Tibial nerve (tissue), 4 donors: Measurements from ENCODE around the gene MYOG. TPM values are rescaled to one million over a fixed set of nuclear protein-coding genes. Genes with fewer than 3 reads are reported as not detected.

Experiments
- DNase-seq, 2 donors: peaks; one replicate each; pipeline ENCODE4 v3.0.0-alpha.2; 2019; ENCODE audit warnings: low spot score in 2 of 2
- H3K27ac ChIP-seq, 4 donors: fragments of 200-600 bp; sonication (generic) in 3 of 4; one replicate each; pipeline ENCODE4 v1.5.1; 2017 to 2019; ENCODE audit warnings: mild to moderate bottlenecking in 1 of 4
- H3K27me3 ChIP-seq, 2 donors: fragments of 200-600 bp; sonication (generic) in 1 of 2; one replicate each; pipeline versions ENCODE4 v1.5.1 to v1.6.0; 2017 to 2019
- H3K36me3 ChIP-seq, 3 donors: fragments of 200-600 bp; sonication (generic); one replicate each; pipeline ENCODE4 v1.5.1; 2018 to 2019
- H3K4me1 ChIP-seq, 4 donors: fragments of 200-600 bp; sonication (generic) in 3 of 4; one replicate each; pipeline ENCODE4 v1.5.1; 2017 to 2019
- H3K4me3 ChIP-seq, 4 donors: fragments of 200-600 bp; sonication (generic) in 3 of 4; one replicate each; pipeline ENCODE4 v1.5.1; 2017 to 2019; ENCODE audit warnings: mild to moderate bottlenecking in 1 of 4, moderate library complexity in 1 of 4
- H3K9me3 ChIP-seq, 4 donors: fragments of 200-600 bp; sonication (generic) in 3 of 4; one replicate each; pipeline ENCODE4 v1.5.1; 2017 to 2019
- CTCF ChIP-seq, 5 experiments: fragments of 200-600 bp in 3 of 5; fragments of 450-650 bp in 2 of 5; sonication (generic) in 3 of 5; IDR thresholded peaks; one replicate each; pipeline ENCODE4 v1.5.1; 2016 to 2019; ENCODE audit warnings: antibody characterized with exemption in 5 of 5, mild to moderate bottlenecking in 3 of 5, moderate library complexity in 2 of 5
- EP300 ChIP-seq, 2 donors: sonication (generic); formaldehyde crosslinking; IDR thresholded peaks; one replicate each; pipeline ENCODE4 v1.6.1; 2017; ENCODE audit warnings: antibody characterized with exemption in 2 of 2, mild to moderate bottlenecking in 1 of 2
- POLR2A ChIP-seq, 2 donors: fragments of 450-650 bp; IDR thresholded peaks; one replicate each; pipeline ENCODE4 v1.6.1; 2017; ENCODE audit warnings: antibody characterized with exemption in 2 of 2, mild to moderate bottlenecking in 2 of 2, moderate library complexity in 2 of 2
- whole genome bisulfite sequencing, 2 donors: methylation state at CpG; one replicate each; pipeline ENCODE4 v1.1.5; 2018; 5-methylcytosine and 5-hydroxymethylcytosine counted together
- total RNA-seq, 4 donors: library from RNA; depleted of rRNA; stranded (reverse); fragments of >200 nt; gene quantifications; one replicate each; pipeline ENCODE4 v1.1.0, GENCODE V29; 2016

MYOG gene
- total RNA-seq, 4 donors from 2014 or later = not detected

GRCh38 chr1:203055161-203055799 lies 30.5 kb downstream of the MYOG start:
- Histone ChIP-seq H3K4me1 (peaks cover 0 to 19% (median 3%) of the 10 kb centered on the region in 4 donors), H3K27me3 (no peaks in the 10 kb centered on the region), H3K4me3 (no peak overlapping the region), H3K36me3 (no peaks in the 10 kb centered on the region), H3K27ac (no peak overlapping the region), H3K9me3 (no peaks in the 10 kb centered on the region)
- no peak for DNase-seq
- TF ChIP-seq EP300 (IDR thresholded peaks at IDR 0.05) (no peak), POLR2A (IDR thresholded peaks at IDR 0.05) (no peak), CTCF (IDR thresholded peaks at IDR 0.05) (no peak)
- 86 to 89% methylated on average over 20 to 24 of the region's 24 CpGs for WGBS, 2 donors

GRCh38 chr1:203054642-203055041 lies 31.2 kb downstream of the MYOG start:
- H3K9me3 ChIP-seq = no peaks in the 10 kb centered on the region
- no peaks in the 10 kb centered on the region for H3K36me3 ChIP-seq
- no peak for TF ChIP-seq CTCF (IDR thresholded peaks at IDR 0.05)
- TF ChIP-seq POLR2A (IDR thresholded peaks at IDR 0.05) = no peak
- no peak for TF ChIP-seq EP300 (IDR thresholded peaks at IDR 0.05)
- WGBS, 2 donors = 75 to 76% methylated on average over 5 of the region's 5 CpGs
- no peaks in the 10 kb centered on the region for H3K27me3 ChIP-seq
- peaks cover 0 to 19% (median 3%) of the 10 kb centered on the region in 4 donors for H3K4me1 ChIP-seq
- no peak overlapping the region for H3K4me3 ChIP-seq
- no peak overlapping the region for H3K27ac ChIP-seq
- DNase-seq = no peak

DNA sequence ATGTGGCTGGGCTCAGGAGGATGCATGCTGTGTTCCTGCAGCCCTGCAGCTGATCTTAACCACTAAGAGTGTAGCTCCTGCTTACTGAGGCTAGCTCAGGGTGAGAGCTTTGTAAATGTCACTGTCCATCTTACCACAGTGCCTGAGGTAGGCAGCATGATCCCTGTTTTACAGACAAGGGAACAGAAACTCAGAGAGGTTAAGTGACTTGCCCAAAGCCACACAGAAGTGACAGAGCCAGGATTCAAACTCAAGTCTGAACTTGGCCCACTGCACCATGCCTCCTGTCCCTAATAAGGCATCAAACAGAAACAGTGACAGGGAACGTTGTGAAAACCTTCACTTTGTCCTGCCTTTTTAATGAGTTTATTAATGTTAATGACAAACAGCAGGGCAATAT lies 31.6 kb downstream of the MYOG start:
- Histone ChIP-seq H3K9me3 (no peaks in the 10 kb centered on the region), H3K4me3 (no peak overlapping the region), H3K4me1 (peaks cover 0 to 18% (median 3%) of the 10 kb centered on the region in 4 donors), H3K27ac (no peak overlapping the region), H3K36me3 (no peaks in the 10 kb centered on the region), H3K27me3 (no peaks in the 10 kb centered on the region)
- 65 to 76% methylated on average over 1 of the region's 1 CpG for WGBS, 2 donors
- TF ChIP-seq POLR2A (IDR thresholded peaks at IDR 0.05) (no peak), CTCF (IDR thresholded peaks at IDR 0.05) (no peak), EP300 (IDR thresholded peaks at IDR 0.05) (no peak)
- DNase-seq = no peak

- Histone ChIP-seq H3K4me1 (peaks cover 0 to 2% (median under 1%) of the 10 kb centered on the region in 4 donors), H3K27ac (no peak overlapping the region)
Observed at GRCh38 chr1:203052601-203053000, 33.2 kb downstream of the MYOG start.

More at GRCh38 chr1:203052601-203053000, 33.2 kb downstream of the MYOG start:
- DNase-seq = no peak
- Histone ChIP-seq H3K9me3 (no peaks in the 10 kb centered on the region), H3K4me3 (no peak overlapping the region), H3K36me3 (no peaks in the 10 kb centered on the region), H3K27me3 (no peaks in the 10 kb centered on the region)
- 80 to 92% methylated on average over 3 of the region's 3 CpGs for WGBS, 2 donors
- TF ChIP-seq CTCF (IDR thresholded peaks at IDR 0.05) = no peak
- TF ChIP-seq EP300 (IDR thresholded peaks at IDR 0.05) = no peak
